Fibroblast of the aortic adventitia (primary cell): Measurements from ENCODE around the gene ZNF569. TPM values are rescaled to one million over a fixed set of nuclear protein-coding genes. Genes with fewer than 3 reads are reported as not detected.
"Not testable (repeated sequence)": the region's sequence is repeated elsewhere in the genome, so short reads cannot be mapped to it uniquely, and the experiment has no call there.

ENCODE experiments used
- DNase-seq: peaks from one replicate; pipeline ENCODE4 v3.0.0-alpha.2; 2010; ENCODE audit warnings: low read depth
- H3K4me3 ChIP-seq: 2 replicates; pipeline ENCODE4 v1.5.1; 2011; ENCODE audit warnings: low read depth, mild to moderate bottlenecking, control low read depth, low read length, moderate library complexity
- CTCF ChIP-seq: IDR thresholded peaks from 2 replicates; pipeline ENCODE4 v1.5.1; 2011; ENCODE audit warnings: mild to moderate bottlenecking, low read length, control low read depth, inconsistent platforms; ENCODE audit not compliant: insufficient read depth
- total RNA-seq: library from RNA; depleted of rRNA; stranded (reverse); fragments of >200 nt; gene quantifications from 2 replicates; pipeline ENCODE4 v1.2.3, GENCODE V29; 2012; ENCODE audit warnings: low replicate concordance

Gene ZNF569
- total RNA-seq, 1 donor, result 8.4 TPM

DNA sequence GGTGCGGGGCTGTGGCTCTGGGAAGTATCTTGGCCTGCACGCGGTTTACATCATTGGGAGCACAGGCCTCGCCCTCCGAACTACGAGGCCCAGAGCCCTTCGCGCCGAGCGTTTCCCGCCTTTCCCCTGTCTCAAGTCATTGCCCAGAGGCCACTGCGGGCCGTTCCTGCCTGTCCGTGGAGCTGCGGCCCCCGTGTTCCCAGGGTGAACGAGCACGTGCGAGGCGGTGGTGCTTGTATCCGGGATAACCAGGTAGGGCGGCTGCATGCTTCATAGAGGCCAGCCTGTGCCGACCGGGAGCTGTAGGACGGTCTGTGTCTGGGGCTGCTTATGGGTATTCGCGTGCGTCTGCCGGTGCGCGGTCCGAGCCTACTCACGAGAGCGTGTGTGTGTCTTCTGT is 63.8 kb downstream of the ZNF569 start:
- no peak for TF ChIP-seq CTCF
- H3K4me3 ChIP-seq, result no peak overlapping the region
- no peak for DNase-seq

GRCh38 chr19:37401078-37401477 is 66.2 kb downstream of the ZNF569 start:
- DNase-seq, result no peak

GRCh38 chr19:37391399-37391798 is 75.8 kb downstream of the ZNF569 start:
- not testable (repeated sequence) for H3K4me3 ChIP-seq, DNase-seq

More at GRCh38 chr19:37401078-37401477, 66.2 kb downstream of the ZNF569 start:
- H3K4me3 ChIP-seq, result no peak overlapping the region
- no peak for TF ChIP-seq CTCF

- no peak for TF ChIP-seq CTCF
These were observed 78.0 kb downstream of the ZNF569 start for GRCh38 chr19:37389234-37389633.

DNA sequence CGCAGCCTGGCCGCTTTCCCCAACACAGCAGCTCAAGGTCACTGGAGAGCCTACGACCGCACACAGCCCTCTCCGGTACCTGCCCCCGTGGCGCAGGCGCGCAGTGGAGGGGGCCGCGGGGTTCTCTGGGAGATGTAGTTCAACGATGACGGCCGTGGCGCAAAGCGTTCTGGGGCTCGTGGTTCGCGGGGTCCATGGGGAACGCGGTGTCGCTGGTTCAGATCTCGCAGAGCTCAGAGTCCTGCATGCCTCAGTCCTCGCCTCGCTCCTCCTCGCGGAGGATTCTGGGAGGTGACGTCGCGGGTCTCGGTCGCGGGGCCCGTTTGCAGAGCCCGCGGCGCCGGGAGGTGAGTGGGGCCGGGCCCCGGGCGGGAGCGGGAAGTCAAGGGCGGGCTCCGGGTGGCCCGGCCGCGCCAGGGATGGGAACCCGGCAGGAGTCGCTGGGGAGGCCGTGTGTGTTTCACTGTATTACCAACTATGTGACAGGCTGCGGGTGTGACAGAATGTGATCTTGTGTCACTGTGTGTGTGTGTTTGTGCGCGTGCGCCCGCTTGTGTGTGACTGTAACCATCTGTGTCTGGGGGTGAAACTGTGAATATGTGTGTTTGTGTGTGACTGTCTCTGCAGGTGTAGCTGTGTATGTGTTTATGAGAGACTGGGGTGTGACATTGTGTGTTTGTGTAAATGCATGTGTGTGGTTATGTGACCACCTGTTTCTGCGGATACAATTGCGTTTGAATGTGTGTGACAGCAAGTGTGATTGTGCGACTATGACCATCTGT is 96.2 kb downstream of the ZNF569 start, which contains the start of gene ZNF527:
ZNF527 (plus strand) TSS at position 220 of the 782 bp plus-strand sequence. CDS start 3,100 bp downstream, outside the sequence.
- TF ChIP-seq CTCF, result no peak
- peak within 1 kb of the TSS; percentile 89 for H3K4me3 ChIP-seq
- DNase-seq, result peak; percentile 95

More at GRCh38 chr19:37389234-37389633, 78.0 kb downstream of the ZNF569 start:
- no peak overlapping the region for H3K4me3 ChIP-seq
- DNase-seq, result no peak

GRCh38 chr19:37370386-37370879 is 96.8 kb downstream of the ZNF569 start:
- peak overlapping the region; percentile 89 for H3K4me3 ChIP-seq
- DNase-seq, result not testable (repeated sequence)

- DNase-seq, result no peak
- TF ChIP-seq CTCF, result no peak
- no peak overlapping the region for H3K4me3 ChIP-seq
These were observed 104.5 kb downstream of the ZNF569 start for GRCh38 chr19:37362733-37363132.

DNA sequence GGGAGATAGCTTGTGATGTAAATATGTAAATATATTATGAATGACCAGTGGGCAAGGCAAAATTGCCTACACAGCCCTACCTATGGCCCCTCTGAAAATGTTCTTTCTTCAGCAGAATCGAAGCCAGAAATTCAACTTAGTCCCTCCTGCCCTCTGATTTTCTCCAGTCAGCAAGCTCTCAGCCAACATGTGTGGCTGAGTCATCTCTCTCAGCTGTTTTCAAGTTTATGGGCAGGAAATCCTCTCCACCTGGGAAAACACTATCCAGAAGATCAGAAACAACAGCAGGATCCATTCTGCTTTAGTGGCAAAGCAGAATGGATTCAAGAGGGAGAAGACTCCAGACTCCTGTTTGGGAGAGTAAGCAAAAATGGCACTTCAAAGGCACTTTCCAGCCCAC is 105.2 kb downstream of the ZNF569 start:
- TF ChIP-seq CTCF, result no peak
- H3K4me3 ChIP-seq, result no peak overlapping the region
- no peak for DNase-seq
